H1 (cell line): ENCODE measurements around the gene KIF15. TPM values are rescaled to one million over a fixed set of nuclear protein-coding genes. Genes with fewer than 3 reads are reported as not detected.

Experiments used
- BCL11A ChIP-seq, 2 experiments: IDR thresholded peaks; one replicate each; pipeline ENCODE4 v1.6.1; 2011; ENCODE audit warnings: low read depth in 2 of 2, low read length in 2 of 2, mild to moderate bottlenecking in 2 of 2
- EP300 ChIP-seq, 2 experiments: IDR thresholded peaks; 1 replicate in 1 of 2; 2 replicates in 1 of 2; pipeline ENCODE4 v1.6.1; 2011 to 2012; ENCODE audit warnings: low read depth in 2 of 2, low read length in 2 of 2, mild to moderate bottlenecking in 2 of 2, borderline replicate concordance in 1 of 2, inconsistent platforms in 1 of 2, moderate library complexity in 1 of 2
- polyA plus RNA-seq, 7 experiments: library from polyadenylated mRNA; depleted of rRNA in 3 of 7; stranded (reverse) in 5 of 7; unstranded in 2 of 7; fragments of >200 nt in 5 of 7; fragments of 200-250 nt in 2 of 7; gene quantifications; 1 replicate in 5 of 7; 2 replicates in 1 of 7; 4 replicates in 1 of 7; pipeline versions ENCODE4 v1.2.1 to v1.2.3, GENCODE V29; 2011 to 2013; ENCODE audit warnings: missing spikeins in 2 of 7, mixed read lengths in 2 of 7
- total RNA-seq: library from RNA; stranded (reverse); fragmentation: NEBNext Ultra II Directional; extraction: Animal tissue kit (Norgen Biotek cat#: 25700); gene quantifications from 2 replicates; pipeline ENCODE4 v1.2.1, GENCODE V29; 2021

The KIF15 gene
- total and polyA plus RNA-seq, 2 of the 8 experiments (the other 6 are each of a cell fraction or from before 2014, with no cell fraction given), result 4.2 to 25.5 TPM

- no peak for TF ChIP-seq BCL11A (IDR thresholded peaks at IDR 0.05; ENCODE audit: low read depth in 2 of 2, low read length in 2 of 2)
- no peak for TF ChIP-seq EP300 (IDR thresholded peaks at IDR 0.05; ENCODE audit: borderline replicate concordance in 1 of 2, low read depth in 2 of 2, low read length in 2 of 2)
Observed at GRCh38 chr3:44892689-44893088, 131.1 kb downstream of the KIF15 start (continued).
